IMR-90 (cell line): ENCODE data around the gene SLC25A51. TPM values are rescaled to one million over a fixed set of nuclear protein-coding genes. Genes with fewer than 3 reads are reported as not detected.

Experiments
- ATAC-seq: fragments of 200-7000 bp; cut with Tn5 transposase; 2 replicates; pipeline ENCODE4 v1.9.1; 2020; ENCODE audit warnings: low read depth, mild to moderate bottlenecking, moderate library complexity
- BruUV-seq: library from RNA; stranded (reverse); fragments of 400-500 nt; replicated peaks from 2 replicates; lab custom pipeline; 2021; lab: Mats Ljungman, UMichigan
- CTCF ChIA-PET: fragments of 300-600 bp; formaldehyde crosslinking; extraction: SDS; loops from one replicate; lab custom pipeline; 2021; ENCODE audit warnings: antibody characterized with exemption; lab: Yijun Ruan, JAX
- POLR2A ChIA-PET: fragments of 300-600 bp; sonication (Branson Sonifier 250); formaldehyde crosslinking; loops from one replicate; lab custom pipeline; 2022; ENCODE audit warnings: antibody characterized with exemption; ENCODE audit not compliant: unreplicated experiment; lab: Charles Lee
- DNase-seq: peaks from one replicate; pipeline ENCODE4 v3.0.0; 2013
- H2AFZ ChIP-seq: replicated peaks from 2 replicates; pipeline ENCODE3; 2013; ENCODE audit warnings: low read length, mild to moderate bottlenecking; ENCODE audit not compliant: poor library complexity
- H2AK5ac ChIP-seq: 2 replicates; pipeline ENCODE4 v1.6.1; 2013; ENCODE audit warnings: low read depth, low read length, inconsistent platforms
- H2AK9ac ChIP-seq: replicated peaks from 2 replicates; pipeline ENCODE3; 2013; ENCODE audit warnings: mild to moderate bottlenecking, low read depth, low read length, moderate library complexity; ENCODE audit not compliant: poor library complexity
- H2BK120ac ChIP-seq: 2 replicates; pipeline ENCODE4 v1.6.1; 2013; ENCODE audit warnings: low read depth, low read length, inconsistent platforms
- H2BK15ac ChIP-seq: 3 replicates; pipeline ENCODE4 v1.6.1; 2013; ENCODE audit warnings: low read depth, low read length, inconsistent platforms
- H2BK20ac ChIP-seq: 2 replicates; pipeline ENCODE4 v1.6.1; 2013; ENCODE audit warnings: low read depth, mild to moderate bottlenecking, inconsistent platforms, low read length, moderate library complexity
- H2BK5ac ChIP-seq: 2 replicates; pipeline ENCODE4 v1.6.1; 2013; ENCODE audit warnings: mild to moderate bottlenecking, low read depth, low read length, inconsistent platforms; ENCODE audit not compliant: poor library complexity, severe bottlenecking
- H3K14ac ChIP-seq: replicated peaks from 2 replicates; pipeline ENCODE4 v1.6.1; 2013; ENCODE audit warnings: low read depth, low read length, inconsistent platforms
- H3K18ac ChIP-seq: 2 replicates; pipeline ENCODE4 v1.6.1; 2013; ENCODE audit warnings: low read depth, low read length, control low read depth
- H3K23ac ChIP-seq: 2 replicates; pipeline ENCODE4 v1.6.1; 2013; ENCODE audit warnings: low read depth, low read length, inconsistent platforms
- H3K27ac ChIP-seq: 2 replicates; pipeline ENCODE4 v1.5.1; 2013; ENCODE audit warnings: mild to moderate bottlenecking, control low read depth, low read length; ENCODE audit not compliant: insufficient read depth
- H3K27me3 ChIP-seq: 2 replicates; pipeline ENCODE4 v1.6.1; 2013; ENCODE audit warnings: low read length; ENCODE audit not compliant: control insufficient read depth, insufficient read depth
- H3K36me3 ChIP-seq: 2 replicates; pipeline ENCODE4 v1.6.1; 2013; ENCODE audit warnings: low read length, mixed read lengths; ENCODE audit not compliant: control insufficient read depth, insufficient read depth
- H3K4ac ChIP-seq: 2 replicates; pipeline ENCODE4 v1.6.1; 2013; ENCODE audit warnings: low read depth, low read length, inconsistent platforms
- H3K4me1 ChIP-seq: 2 replicates; pipeline ENCODE4 v1.6.1; 2013; ENCODE audit warnings: low read length, mixed read lengths; ENCODE audit not compliant: control insufficient read depth, insufficient read depth
- H3K4me2 ChIP-seq: 2 replicates; pipeline ENCODE4 v1.6.1; 2013; ENCODE audit warnings: low read depth, mild to moderate bottlenecking, control low read depth, low read length, moderate library complexity
- H3K4me3 ChIP-seq: 2 replicates; pipeline ENCODE4 v1.5.1; 2013; ENCODE audit warnings: low read depth, mild to moderate bottlenecking, control low read depth, low read length, moderate library complexity; ENCODE audit not compliant: insufficient read depth
- H3K56ac ChIP-seq: 2 replicates; pipeline ENCODE4 v1.6.1; 2013; ENCODE audit warnings: low read length, inconsistent platforms; ENCODE audit not compliant: insufficient read depth; ENCODE audit errors: extremely low read depth
- H3K79me1 ChIP-seq, 2 experiments: 2 replicates each; pipeline ENCODE4 v1.6.1; 2013; ENCODE audit warnings: low read length in 2 of 2, inconsistent platforms in 1 of 2, low read depth in 1 of 2
- H3K9ac ChIP-seq: 2 replicates; pipeline ENCODE4 v1.6.1; 2013; ENCODE audit warnings: low read depth, low read length, control low read depth
- H3K9me1 ChIP-seq: 2 replicates; pipeline ENCODE4 v1.6.1; 2013; ENCODE audit warnings: low read length, inconsistent platforms; ENCODE audit not compliant: insufficient read depth
- H3K9me3 ChIP-seq: 2 replicates; pipeline ENCODE4 v1.6.1; 2013; ENCODE audit warnings: low read length; ENCODE audit not compliant: control insufficient read depth, insufficient read depth
- H4K20me1 ChIP-seq: 2 replicates; pipeline ENCODE4 v1.6.1; 2013; ENCODE audit warnings: low read length, inconsistent platforms; ENCODE audit not compliant: insufficient read depth
- H4K5ac ChIP-seq: 2 replicates; pipeline ENCODE4 v1.6.1; 2013; ENCODE audit warnings: mild to moderate bottlenecking, low read depth, low read length, control low read depth
- H4K8ac ChIP-seq, 2 experiments: 2 replicates each; pipeline ENCODE4 v1.6.1; 2013; ENCODE audit warnings: low read depth in 2 of 2, low read length in 2 of 2, control low read depth in 1 of 2, inconsistent platforms in 1 of 2
- H4K91ac ChIP-seq: 2 replicates; pipeline ENCODE4 v1.6.1; 2013; ENCODE audit warnings: low read depth, low read length, inconsistent platforms; ENCODE audit not compliant: insufficient read depth
- USF2 ChIP-seq: fragments of 150-350 bp; IDR thresholded peaks from 2 replicates; pipeline ENCODE4 v1.6.1; 2017; ENCODE audit warnings: mild to moderate bottlenecking, antibody characterized with exemption, low read length, low read depth
- WGBS, 2 experiments: methylation state at CpG; one replicate each; pipeline versions ENCODE4 v1.1.5 to v1.1.7; 2013; ENCODE audit warnings: missing lambda C conversion rate in 2 of 2; ENCODE audit not compliant: insufficient read length in 1 of 2; ENCODE audit errors: extremely low coverage in 2 of 2; 5-methylcytosine and 5-hydroxymethylcytosine counted together
- dilution Hi-C: fragments of 300-500 bp; cut with HindIII; formaldehyde crosslinking; loops from one replicate; pipeline ENCODE4 v1.14.3; 2018; ENCODE audit warnings: low sequenced_read_pairs; ENCODE audit not compliant: unreplicated experiment
- in situ Hi-C: fragments of 300-500 bp; cut with MboI; formaldehyde crosslinking; loops from 3 replicates; pipeline ENCODE4 v1.14.3; 2019; ENCODE audit warnings: low sequenced_read_pairs, inconsistent platforms, mixed read lengths
- intact Hi-C: fragments of 100-400 bp; cut with micrococcal nuclease; formaldehyde crosslinking; loops from 2 replicates; pipeline ENCODE4 v1.10.0; 2022
- polyA plus RNA-seq, 3 experiments: library from polyadenylated mRNA; depleted of rRNA; stranded (reverse); fragments of >200 nt; gene quantifications; 2 replicates each; pipeline ENCODE4 v1.2.3, GENCODE V29; 2012; ENCODE audit warnings: low replicate concordance in 1 of 3
- total RNA-seq: library from RNA; depleted of rRNA; stranded (reverse); fragments of >200 nt; gene quantifications from 2 replicates; pipeline ENCODE4 v1.2.3, GENCODE V29; 2012

SLC25A51 gene
- total and polyA plus RNA-seq, 2 of the 4 experiments (the other 2 are of a cell fraction): 14.1 to 81.6 TPM

DNA sequence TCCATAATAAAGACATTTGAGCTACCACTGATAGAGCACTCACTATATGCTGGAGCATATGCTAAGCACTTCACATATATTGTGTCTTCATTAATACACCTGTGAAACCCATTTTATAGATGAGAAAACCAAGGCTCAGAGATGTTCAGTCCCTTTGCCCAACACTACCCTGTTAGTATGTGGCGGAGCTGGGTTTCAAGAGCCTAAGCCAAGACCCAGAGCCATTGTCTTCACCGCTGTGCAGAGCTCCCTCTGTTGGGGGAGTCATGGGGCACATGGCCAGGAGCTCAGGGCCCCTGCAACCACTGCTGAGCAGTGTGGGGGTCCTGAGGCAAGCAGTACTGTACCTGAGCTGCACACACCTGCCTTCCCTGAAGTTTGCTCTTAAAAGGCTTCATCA is 37.3 kb upstream of the SLC25A51 start:
- Histone ChIP-seq H4K8ac (no peak overlapping the region), H2AFZ (no peak overlapping the region), H3K18ac (no peak overlapping the region), H3K36me3 (peaks cover 28% of the 10 kb centered on the region), H4K5ac (no peak overlapping the region), H3K4ac (peak overlapping the region; percentile 13; the same call in 1 of the 2 replicates), H4K20me1 (peaks cover 17% of the 10 kb centered on the region; the same call in 1 of the 2 replicates), H3K4me3 (no peak overlapping the region), H3K79me1 (peaks cover 72 to 94% of the 10 kb centered on the region in 2 experiments), H2AK5ac (no peak overlapping the region; the same call in 1 of the 2 replicates), H3K4me1 (peaks cover 62% of the 10 kb centered on the region), H2BK5ac (no peak overlapping the region), H3K27ac (no peak overlapping the region), H4K91ac (peak overlapping the region; percentile 93), H3K27me3 (no peaks in the 10 kb centered on the region), H3K23ac (no peak overlapping the region), H3K14ac (no peak overlapping the region), H3K56ac (no peak overlapping the region), H3K9me1 (peaks cover 64% of the 10 kb centered on the region), H3K4me2 (no peak overlapping the region), H2BK120ac (no peak overlapping the region), H3K9ac (no peak overlapping the region), H2BK15ac (no peak overlapping the region), H3K9me3 (no peaks in the 10 kb centered on the region), H2AK9ac (no peak overlapping the region), H2BK20ac (no peak overlapping the region)
- ChIA-PET CTCF (interaction anchor here (0.6 kb wide), 2 partner anchors 12 to 447 kb away, joined by 3 read pairs; no protein-coding TSS in a partner anchor), POLR2A (no interaction called here)
- no peak for DNase-seq
- BruUV-seq: no TSS peak
- dilution Hi-C loops (loop anchor here (25.0 kb wide), 1 partner anchor 121 kb away; the partner anchor contains the start of gene SHB), intact Hi-C loops (no loop called here), in situ Hi-C loops (no loop called here)
- ATAC-seq: no peak
- no peak for TF ChIP-seq USF2
- no CpG with 5 or more reads among the region's 2 CpGs for WGBS, 2 experiments
